ENCODE results near the gene ACSS1. TPM values are rescaled to one million over a fixed set of nuclear protein-coding genes. Genes with fewer than 3 reads are reported as not detected.

ACSS1 gene
- total and polyA plus RNA-seq, 4 donors = 15.8 to 38.9 (median 26.9) TPM

DNA sequence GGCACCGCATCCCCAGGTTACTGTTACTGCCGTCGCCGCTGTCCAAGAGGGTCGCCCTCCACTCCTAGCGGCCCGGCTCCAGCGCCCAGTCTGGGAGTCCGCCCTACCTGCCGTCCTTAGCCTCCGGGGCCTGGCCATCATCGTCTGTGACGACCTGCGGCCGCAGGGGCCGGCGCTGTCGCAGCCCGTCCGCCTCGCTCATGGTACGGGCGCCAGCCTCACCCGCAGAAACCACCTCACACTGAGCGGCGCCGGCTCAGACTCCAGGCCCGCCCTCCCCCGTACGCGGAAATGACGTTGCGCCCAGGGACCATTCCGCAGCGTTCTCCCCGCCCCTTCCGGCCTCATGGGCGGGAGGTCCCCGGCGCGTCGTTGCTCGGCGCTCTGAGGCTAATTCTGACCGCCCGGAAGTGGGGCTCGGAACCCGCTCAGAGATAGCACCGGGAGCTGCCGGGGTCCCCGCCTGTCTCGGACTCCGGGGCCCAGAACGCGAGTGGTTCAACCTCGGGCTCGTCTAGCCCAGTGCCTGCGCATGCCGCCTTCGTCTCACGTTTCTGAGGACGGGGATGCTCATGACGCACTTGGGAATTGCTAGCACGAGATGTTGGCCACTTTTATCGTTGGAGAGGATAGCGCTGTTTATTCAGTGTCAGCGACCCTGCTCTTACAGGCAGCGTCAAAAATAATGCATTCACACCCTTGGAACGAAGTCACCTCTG, 65.3 kb downstream of the ACSS1 start, which contains the start of gene APMAP:
APMAP (minus strand) TSS at position 265 of the 719 bp plus-strand sequence; CDS start at position 202, 63 bp downstream.
- TF ChIP-seq, protein P1, sequence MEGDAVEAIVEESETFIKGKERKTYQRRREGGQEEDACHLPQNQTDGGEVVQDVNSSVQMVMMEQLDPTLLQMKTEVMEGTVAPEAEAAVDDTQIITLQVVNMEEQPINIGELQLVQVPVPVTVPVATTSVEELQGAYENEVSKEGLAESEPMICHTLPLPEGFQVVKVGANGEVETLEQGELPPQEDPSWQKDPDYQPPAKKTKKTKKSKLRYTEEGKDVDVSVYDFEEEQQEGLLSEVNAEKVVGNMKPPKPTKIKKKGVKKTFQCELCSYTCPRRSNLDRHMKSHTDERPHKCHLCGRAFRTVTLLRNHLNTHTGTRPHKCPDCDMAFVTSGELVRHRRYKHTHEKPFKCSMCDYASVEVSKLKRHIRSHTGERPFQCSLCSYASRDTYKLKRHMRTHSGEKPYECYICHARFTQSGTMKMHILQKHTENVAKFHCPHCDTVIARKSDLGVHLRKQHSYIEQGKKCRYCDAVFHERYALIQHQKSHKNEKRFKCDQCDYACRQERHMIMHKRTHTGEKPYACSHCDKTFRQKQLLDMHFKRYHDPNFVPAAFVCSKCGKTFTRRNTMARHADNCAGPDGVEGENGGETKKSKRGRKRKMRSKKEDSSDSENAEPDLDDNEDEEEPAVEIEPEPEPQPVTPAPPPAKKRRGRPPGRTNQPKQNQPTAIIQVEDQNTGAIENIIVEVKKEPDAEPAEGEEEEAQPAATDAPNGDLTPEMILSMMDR (IDR thresholded peaks at IDR 0.05; ENCODE audit: control extremely low read depth, extremely low read depth) = no peak
- H3K4me3 ChIP-seq = peak within 1 kb of the TSS; percentile 74
- no peaks in the 10 kb centered on the region for H3K27me3 ChIP-seq (ENCODE audit: control insufficient read depth in 3 of 3, insufficient read depth in 3 of 3, low read length in 2 of 3)
- peak within 1 kb of the TSS; percentile 73 to 95 for H3K9ac ChIP-seq (ENCODE audit: insufficient read depth in 1 of 2, low read length in 2 of 2)
- peaks cover 0 to 20% (median 6%) of the 10 kb centered on the region in 5 donors for H3K4me1 ChIP-seq (ENCODE audit: control insufficient read depth in 5 of 5, insufficient read depth in 5 of 5, low read length in 5 of 5)
- peaks cover 0 to 2% (median 0%) of the 10 kb centered on the region in 4 donors for H3K36me3 ChIP-seq (ENCODE audit: control insufficient read depth in 4 of 4, insufficient read depth in 4 of 4, low read length in 4 of 4)
- H3K9me3 ChIP-seq (ENCODE audit: control insufficient read depth in 4 of 4, insufficient read depth in 3 of 4, low read length in 3 of 4) = no peaks in the 10 kb centered on the region
- peak; percentile 95 to 97 (median 96) for DNase-seq
- peak; percentile 97 for ATAC-seq (ENCODE audit: insufficient read depth, low FRiP score)
- WGBS, 2 donors = 0% methylated on average over 63 to 69 of the region's 69 CpGs
- H3K27ac ChIP-seq (ENCODE audit: low read depth in 1 of 2, low read length in 1 of 2) = peak within 1 kb of the TSS; percentile 78 to 98

DNA sequence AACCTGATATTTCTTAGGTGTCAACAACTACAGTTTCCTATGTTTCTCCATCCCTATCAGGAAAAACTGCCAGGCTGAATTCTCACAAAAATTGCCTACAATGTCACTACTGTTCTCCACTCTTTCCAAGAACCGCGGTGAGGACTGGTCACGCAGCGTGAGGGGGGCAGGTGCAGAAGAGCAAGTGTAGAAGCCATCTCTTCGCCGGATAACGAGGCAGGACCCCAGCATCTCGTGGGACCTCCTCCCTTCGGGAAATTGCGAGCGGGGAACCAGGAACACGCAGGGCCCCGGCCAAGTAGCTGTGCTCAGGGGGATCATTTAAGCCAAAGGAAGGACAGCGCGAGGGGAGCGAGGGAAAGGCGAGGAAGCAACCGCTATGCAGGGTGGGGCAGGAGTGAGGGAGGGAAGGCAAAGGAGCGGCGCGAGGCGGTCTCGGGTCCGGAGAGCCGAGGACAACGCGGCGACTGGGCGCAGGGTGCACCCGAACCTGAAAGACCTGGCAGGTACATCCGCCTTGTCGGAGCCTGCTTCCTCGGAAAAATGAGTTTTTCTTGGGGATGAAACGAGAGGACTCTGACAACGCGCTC, 65.9 kb downstream of the ACSS1 start:
- Histone ChIP-seq H3K27ac (ENCODE audit: low read depth in 1 of 2, low read length in 1 of 2) (peak overlapping the region; percentile 78 to 98), H3K9ac (ENCODE audit: insufficient read depth in 1 of 2, low read length in 2 of 2) (peak overlapping the region; percentile 73), H3K4me3 (peak overlapping the region; percentile 74), H3K36me3 (ENCODE audit: control insufficient read depth in 4 of 4, insufficient read depth in 4 of 4, low read length in 4 of 4) (peaks cover 0 to 2% (median 0%) of the 10 kb centered on the region in 4 donors), H3K4me1 (ENCODE audit: control insufficient read depth in 5 of 5, insufficient read depth in 5 of 5, low read length in 5 of 5) (peaks cover 0 to 20% (median 6%) of the 10 kb centered on the region in 5 donors), H3K27me3 (ENCODE audit: control insufficient read depth in 3 of 3, insufficient read depth in 3 of 3, low read length in 2 of 3) (no peaks in the 10 kb centered on the region), H3K9me3 (ENCODE audit: control insufficient read depth in 4 of 4, insufficient read depth in 3 of 4, low read length in 3 of 4) (no peaks in the 10 kb centered on the region)
- peak; percentile 5 for ATAC-seq (ENCODE audit: insufficient read depth, low FRiP score)
- TF ChIP-seq, protein P1 (IDR thresholded peaks at IDR 0.05; ENCODE audit: control extremely low read depth, extremely low read depth) = no peak
- peak in 1 of 3 donors; percentile 19 for DNase-seq
- 0 to 1% methylated on average over 36 of the region's 36 CpGs for WGBS, 2 donors

DNA sequence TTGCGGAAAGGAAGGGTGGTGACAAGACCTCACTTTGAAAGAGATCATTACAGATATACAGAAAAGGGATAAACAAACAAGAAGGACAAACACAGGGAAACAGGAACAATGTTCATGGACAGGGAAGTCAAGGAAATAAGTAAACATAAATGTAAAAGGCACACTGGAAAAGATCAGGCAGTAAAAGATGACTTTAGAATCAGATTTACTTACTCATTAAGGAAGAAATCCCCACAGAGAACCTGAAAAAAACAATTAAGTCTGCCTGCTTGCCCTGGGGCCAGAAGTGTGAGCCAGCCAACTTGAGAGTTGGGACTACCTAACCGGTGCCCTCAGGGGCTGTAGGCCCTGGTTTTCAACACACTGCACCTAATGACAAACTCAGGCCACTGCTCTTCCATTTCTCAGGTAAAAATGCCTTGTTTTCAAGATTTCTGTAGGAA, 67.1 kb downstream of the ACSS1 start:
- no peak for DNase-seq
- H3K4me3 ChIP-seq = no peak overlapping the region
- WGBS, 2 donors = 82 to 91% methylated on average over 2 of the region's 2 CpGs

More for the DNA sequence above, 67.1 kb downstream of the ACSS1 start:
- no peak overlapping the region for H3K9ac ChIP-seq (ENCODE audit: insufficient read depth in 1 of 2, low read length in 2 of 2)
- H3K4me1 ChIP-seq (ENCODE audit: control insufficient read depth in 5 of 5, insufficient read depth in 5 of 5, low read length in 5 of 5) = peaks cover 0 to 20% (median 9%) of the 10 kb centered on the region in 5 donors
- H3K27ac ChIP-seq (ENCODE audit: low read depth in 1 of 2, low read length in 1 of 2) = no peak overlapping the region
- ATAC-seq (ENCODE audit: insufficient read depth, low FRiP score) = no peak
- no peaks in the 10 kb centered on the region for H3K27me3 ChIP-seq (ENCODE audit: control insufficient read depth in 3 of 3, insufficient read depth in 3 of 3, low read length in 2 of 3)
- TF ChIP-seq, protein P1 (IDR thresholded peaks at IDR 0.05; ENCODE audit: control extremely low read depth, extremely low read depth) = no peak
- H3K36me3 ChIP-seq (ENCODE audit: control insufficient read depth in 4 of 4, insufficient read depth in 4 of 4, low read length in 4 of 4) = peaks cover 0 to 2% (median 0%) of the 10 kb centered on the region in 4 donors
- no peaks in the 10 kb centered on the region for H3K9me3 ChIP-seq (ENCODE audit: control insufficient read depth in 4 of 4, insufficient read depth in 3 of 4, low read length in 3 of 4)

Measured in lung (tissue), 12 donors.